ENCODE results near the gene NPB. TPM values are rescaled to one million over a fixed set of nuclear protein-coding genes. Genes with fewer than 3 reads are reported as not detected.

Gene NPB
- total RNA-seq, 1 donor from 2014 or later: 4.7 TPM

GRCh38 chr17:81926451-81927151 lies 24.6 kb downstream of the NPB start:
- intact Hi-C loops (cut with DNase I): no loop called here
- Histone ChIP-seq H3K4me1 (peaks cover 58% of the 10 kb centered on the region), H3K4me3 (peak overlapping the region; percentile 72 to 89), H3K27ac (peak overlapping the region; percentile 95), H3K36me3 (peaks cover 0 to 6% of the 10 kb centered on the region in 2 donors), H3K9me3 (no peaks in the 10 kb centered on the region), H3K27me3 (no peaks in the 10 kb centered on the region)
- TF ChIP-seq POLR2AphosphoS5 (IDR thresholded peaks at IDR 0.05; ENCODE audit: insufficient read depth in 1 of 2, low read depth in 1 of 2) (peak; percentile 25 to 67), POLR2A (IDR thresholded peaks at IDR 0.05) (no peak)
- no peak for DNase-seq (ENCODE audit: extremely low spot score in 2 of 2)

- DNase-seq (ENCODE audit: extremely low spot score in 2 of 2): no peak
- intact Hi-C loops (cut with DNase I): no loop called here
- Histone ChIP-seq H3K4me3 (peak overlapping the region; percentile 72 to 89), H3K9me3 (no peaks in the 10 kb centered on the region), H3K4me1 (peaks cover 63% of the 10 kb centered on the region), H3K27ac (peak overlapping the region; percentile 95), H3K27me3 (no peaks in the 10 kb centered on the region), H3K36me3 (peaks cover 0 to 2% of the 10 kb centered on the region in 2 donors)
- TF ChIP-seq POLR2AphosphoS5 (IDR thresholded peaks at IDR 0.05; ENCODE audit: insufficient read depth in 1 of 2, low read depth in 1 of 2): no peak
- no peak for TF ChIP-seq CTCF (IDR thresholded peaks at IDR 0.05)
- TF ChIP-seq POLR2A (IDR thresholded peaks at IDR 0.05): no peak
Measured at GRCh38 chr17:81927152-81927652, 25.2 kb downstream of the NPB start.

- TF ChIP-seq POLR2A (IDR thresholded peaks at IDR 0.05) (peak in 1 of 2 donors; percentile 70), POLR2AphosphoS5 (IDR thresholded peaks at IDR 0.05; ENCODE audit: insufficient read depth in 1 of 2, low read depth in 1 of 2) (peak; percentile 53 to 80), CTCF (IDR thresholded peaks at IDR 0.05) (peak in 1 of 3 experiments; percentile 15)
- intact Hi-C loops (cut with DNase I): no loop called here
- DNase-seq (ENCODE audit: extremely low spot score in 2 of 2): no peak
- Histone ChIP-seq H3K4me3 (peak within 1 kb of the TSS; percentile 72 to 89), H3K27me3 (no peaks in the 10 kb centered on the region), H3K9me3 (no peaks in the 10 kb centered on the region), H3K36me3 (no peaks in the 10 kb centered on the region), H3K27ac (peak within 1 kb of the TSS; percentile 95), H3K4me1 (peaks cover 57% of the 10 kb centered on the region)
Measured at GRCh38 chr17:81927653-81928543, 25.9 kb downstream of the NPB start, which contains the start of gene MAFG. MAFG (minus strand) TSS chr17:81927735; CDS start chr17:81923185, 4,550 bp downstream.

GRCh38 chr17:81928544-81929252 lies 26.7 kb downstream of the NPB start:
- Histone ChIP-seq H3K4me1 (peaks cover 49% of the 10 kb centered on the region), H3K27ac (peak overlapping the region; percentile 45), H3K9me3 (no peaks in the 10 kb centered on the region), H3K36me3 (no peaks in the 10 kb centered on the region), H3K4me3 (peak overlapping the region; percentile 72 to 89), H3K27me3 (no peaks in the 10 kb centered on the region)
- TF ChIP-seq POLR2AphosphoS5 (IDR thresholded peaks at IDR 0.05; ENCODE audit: insufficient read depth in 1 of 2, low read depth in 1 of 2) (no peak), CTCF (IDR thresholded peaks at IDR 0.05) (no peak), POLR2A (IDR thresholded peaks at IDR 0.05) (no peak)
- DNase-seq (ENCODE audit: extremely low spot score in 2 of 2): no peak
- intact Hi-C loops (cut with DNase I): no loop called here

Data from vagina (tissue), 2 donors.